Epithelial cell of proximal tubule (primary cell): Measurements from ENCODE around the gene FBXL12. TPM values are rescaled to one million over a fixed set of nuclear protein-coding genes. Genes with fewer than 3 reads are reported as not detected.
"Not testable (repeated sequence)": the region's sequence is repeated elsewhere in the genome, so short reads cannot be mapped to it uniquely, and the experiment has no call there.

Source experiments
- DNase-seq: peaks from one replicate; pipeline ENCODE4 v3.0.0-alpha.2; 2011; ENCODE audit warnings: low read depth
- H3K4me3 ChIP-seq: 2 replicates; pipeline ENCODE4 v1.5.1; 2011; ENCODE audit warnings: low read depth, mild to moderate bottlenecking, low read length
- CTCF ChIP-seq: conservative IDR thresholded peaks from 2 replicates; pipeline ENCODE4 v1.5.1; 2012; ENCODE audit warnings: low read depth, mild to moderate bottlenecking, low read length
- total RNA-seq: library from RNA; depleted of rRNA; stranded (reverse); fragments of >200 nt; gene quantifications from 2 replicates; pipeline ENCODE4 v1.2.3, GENCODE V29; 2015

The FBXL12 gene
- total RNA-seq, 1 donor from 2014 or later = 26.7 TPM

- no peak for TF ChIP-seq CTCF
- peak overlapping the region; percentile 87 for H3K4me3 ChIP-seq
- no peak for DNase-seq
Observed at GRCh38 chr19:9793071-9793591, 25.7 kb downstream of the FBXL12 start.

GRCh38 chr19:9792206-9793070 is 26.4 kb downstream of the FBXL12 start:
- TF ChIP-seq CTCF = no peak
- H3K4me3 ChIP-seq = peak overlapping the region; percentile 87
- peak; percentile 54 for DNase-seq

GRCh38 chr19:9791552-9792205 is 27.2 kb downstream of the FBXL12 start:
- peak; percentile 75 for DNase-seq
- no peak for TF ChIP-seq CTCF
- H3K4me3 ChIP-seq = peak overlapping the region; percentile 69

- H3K4me3 ChIP-seq = peak overlapping the region; percentile 47
- DNase-seq = peak; percentile 54
- TF ChIP-seq CTCF = peak; percentile 18
Observed at GRCh38 chr19:9791073-9791367, 27.9 kb downstream of the FBXL12 start.

- DNase-seq, H3K4me3 ChIP-seq: not testable (repeated sequence)
Observed at GRCh38 chr19:9789579-9789978, 29.3 kb downstream of the FBXL12 start.

- DNase-seq = no peak
- no peak for TF ChIP-seq CTCF
- H3K4me3 ChIP-seq = no peak overlapping the region
Observed at GRCh38 chr19:9789066-9789465, 29.8 kb downstream of the FBXL12 start.

- DNase-seq, H3K4me3 ChIP-seq: not testable (repeated sequence)
Observed at GRCh38 chr19:9788604-9789003, 30.3 kb downstream of the FBXL12 start.

- no peak for DNase-seq
- no peak for TF ChIP-seq CTCF
- no peak overlapping the region for H3K4me3 ChIP-seq
Observed at GRCh38 chr19:9786819-9787218, 32.1 kb downstream of the FBXL12 start.
